Pancreas (tissue), 10 donors: ENCODE data around the gene RPIA. TPM values are rescaled to one million over a fixed set of nuclear protein-coding genes. Genes with fewer than 3 reads are reported as not detected.
"Not testable (repeated sequence)": the region's sequence is repeated elsewhere in the genome, so short reads cannot be mapped to it uniquely, and the experiment has no call there.

Source experiments
- ATAC-seq, 4 donors: fragments of 200-7000 bp; cut with Tn5 transposase; one replicate each; pipeline versions ENCODE4 v1.8.0 to v1.9.1; 2020; ENCODE audit warnings: mild to moderate bottlenecking in 4 of 4, moderate library complexity in 4 of 4
- DNase-seq, 6 donors: peaks; one replicate each; pipeline ENCODE4 v3.0.0-alpha.2; 2020
- FAIRE-seq: peaks from 2 replicates; lab custom pipeline; 2012; peaks lifted over from hg19 to GRCh38; lab: Jason Lieb, UNC
- H3K27ac ChIP-seq, 4 donors: fragments of 200-600 bp; sonication (generic); 1 replicate in 3 of 4; 2 replicates in 1 of 4; pipeline versions ENCODE4 v1.5.0 to v1.8.0; 2020
- H3K27me3 ChIP-seq, 4 donors: fragments of 200-600 bp; one replicate each; pipeline ENCODE4 v1.8.0; 2021
- H3K36me3 ChIP-seq, 3 donors: fragments of 200-600 bp; sonication (generic) in 1 of 3; one replicate each; pipeline versions ENCODE4 v1.5.0 to v1.8.0; 2020 to 2021
- H3K4me1 ChIP-seq, 3 donors: fragments of 200-600 bp; one replicate each; pipeline ENCODE4 v1.8.0; 2021
- H3K4me3 ChIP-seq, 4 donors: fragments of 200-600 bp; sonication (generic) in 2 of 4; one replicate each; pipeline versions ENCODE4 v1.5.0 to v1.8.0; 2020 to 2021
- H3K9me3 ChIP-seq, 4 donors: fragments of 200-600 bp; one replicate each; pipeline ENCODE4 v1.8.0; 2021
- WGBS, 2 donors: extraction: QIAGEN DNeasy Blood & Tissue Kit; methylation state at CpG; one replicate each; pipeline ENCODE4 v1.1.7; 2013; 5-methylcytosine and 5-hydroxymethylcytosine counted together
- intact Hi-C, 3 donors: fragments of 100-400 bp; cut with DNase I; formaldehyde crosslinking; loops; one replicate each; pipeline versions ENCODE4 v1.11.1 to v1.14.2; 2022
- polyA plus RNA-seq, 2 donors: library from polyadenylated mRNA; stranded (reverse); fragments of 200-250 nt; gene quantifications; one replicate each; pipeline ENCODE4 v1.2.3, GENCODE V29; 2013
- total RNA-seq, 6 donors: library from RNA; stranded (reverse); fragmentation: NEBNext Ultra II Directional in 4 of 6; extraction: Animal tissue kit (Norgen Biotek cat#: 25700) in 4 of 6; gene quantifications; one replicate each; pipeline versions ENCODE4 v1.2.1 to v1.2.4, GENCODE V29; 2021 to 2023
- TF ChIP-seq, protein P1 (sequence below), 4 donors: fragments of 200-600 bp; sonication (generic) in 3 of 4; IDR thresholded peaks; one replicate each; pipeline versions ENCODE4 v1.5.0 to v1.8.0; 2021; ENCODE audit warnings: antibody characterized with exemption in 4 of 4
- donor health status: healthy with polysubstance abuse.
- donor health status: DM: no; HTN: no; CAD: no; lungs with moderate emphysema.
- donor health status: DM: no; HTN: no; CAD: no.
- donor health status: control.
- donor health status: control.
- donor health status: Bipolar disorder and iron deficiency.
- donor health status: DM: yes; HTN: yes; CAD: no.
- donor health status: DM: no; HTN: no; CAD: no.
- donor health status: DM: no; HTN: no; CAD: no.
- donor health status: DM: yes; HTN: yes; CAD: no.

The RPIA gene
- total and polyA plus RNA-seq, 8 donors: 8.5 to 15.4 (median 10.3) TPM

DNA sequence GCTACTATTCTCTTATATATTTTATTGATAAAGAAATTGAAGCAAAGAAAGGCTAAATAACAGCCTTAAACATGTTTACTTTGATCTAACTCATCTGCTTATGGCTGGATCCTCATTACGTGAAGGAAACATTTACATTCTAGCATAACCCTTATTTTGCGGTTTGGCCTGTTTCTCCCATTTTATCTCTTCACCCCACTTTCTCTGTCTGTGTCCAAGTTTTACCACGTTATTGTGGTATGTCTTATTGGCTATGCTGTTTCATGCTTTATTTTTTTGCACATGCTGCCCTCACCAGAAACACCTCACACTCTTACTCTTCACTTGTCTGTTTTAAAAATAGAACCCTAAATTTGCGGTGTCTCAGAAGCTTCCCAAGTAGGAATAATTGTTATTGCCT, 78.5 kb downstream of the RPIA start:
- H3K4me1 ChIP-seq: peaks cover 0 to 9% (median 0%) of the 10 kb centered on the region in 3 donors
- no peak for FAIRE-seq
- H3K9me3 ChIP-seq: no peaks in the 10 kb centered on the region
- H3K36me3 ChIP-seq: no peaks in the 10 kb centered on the region
- no peak for ATAC-seq
- no peak for DNase-seq
- 75% methylated on average over 4 of the region's 4 CpGs for WGBS, 2 donors
- intact Hi-C loops: no loop called here
- H3K27me3 ChIP-seq: peaks cover 0 to 6% (median under 1%) of the 10 kb centered on the region in 4 donors
- TF ChIP-seq, protein P1, sequence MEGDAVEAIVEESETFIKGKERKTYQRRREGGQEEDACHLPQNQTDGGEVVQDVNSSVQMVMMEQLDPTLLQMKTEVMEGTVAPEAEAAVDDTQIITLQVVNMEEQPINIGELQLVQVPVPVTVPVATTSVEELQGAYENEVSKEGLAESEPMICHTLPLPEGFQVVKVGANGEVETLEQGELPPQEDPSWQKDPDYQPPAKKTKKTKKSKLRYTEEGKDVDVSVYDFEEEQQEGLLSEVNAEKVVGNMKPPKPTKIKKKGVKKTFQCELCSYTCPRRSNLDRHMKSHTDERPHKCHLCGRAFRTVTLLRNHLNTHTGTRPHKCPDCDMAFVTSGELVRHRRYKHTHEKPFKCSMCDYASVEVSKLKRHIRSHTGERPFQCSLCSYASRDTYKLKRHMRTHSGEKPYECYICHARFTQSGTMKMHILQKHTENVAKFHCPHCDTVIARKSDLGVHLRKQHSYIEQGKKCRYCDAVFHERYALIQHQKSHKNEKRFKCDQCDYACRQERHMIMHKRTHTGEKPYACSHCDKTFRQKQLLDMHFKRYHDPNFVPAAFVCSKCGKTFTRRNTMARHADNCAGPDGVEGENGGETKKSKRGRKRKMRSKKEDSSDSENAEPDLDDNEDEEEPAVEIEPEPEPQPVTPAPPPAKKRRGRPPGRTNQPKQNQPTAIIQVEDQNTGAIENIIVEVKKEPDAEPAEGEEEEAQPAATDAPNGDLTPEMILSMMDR (IDR thresholded peaks at IDR 0.05): no peak
- no peak overlapping the region for H3K27ac ChIP-seq
- no peak overlapping the region for H3K4me3 ChIP-seq

DNA sequence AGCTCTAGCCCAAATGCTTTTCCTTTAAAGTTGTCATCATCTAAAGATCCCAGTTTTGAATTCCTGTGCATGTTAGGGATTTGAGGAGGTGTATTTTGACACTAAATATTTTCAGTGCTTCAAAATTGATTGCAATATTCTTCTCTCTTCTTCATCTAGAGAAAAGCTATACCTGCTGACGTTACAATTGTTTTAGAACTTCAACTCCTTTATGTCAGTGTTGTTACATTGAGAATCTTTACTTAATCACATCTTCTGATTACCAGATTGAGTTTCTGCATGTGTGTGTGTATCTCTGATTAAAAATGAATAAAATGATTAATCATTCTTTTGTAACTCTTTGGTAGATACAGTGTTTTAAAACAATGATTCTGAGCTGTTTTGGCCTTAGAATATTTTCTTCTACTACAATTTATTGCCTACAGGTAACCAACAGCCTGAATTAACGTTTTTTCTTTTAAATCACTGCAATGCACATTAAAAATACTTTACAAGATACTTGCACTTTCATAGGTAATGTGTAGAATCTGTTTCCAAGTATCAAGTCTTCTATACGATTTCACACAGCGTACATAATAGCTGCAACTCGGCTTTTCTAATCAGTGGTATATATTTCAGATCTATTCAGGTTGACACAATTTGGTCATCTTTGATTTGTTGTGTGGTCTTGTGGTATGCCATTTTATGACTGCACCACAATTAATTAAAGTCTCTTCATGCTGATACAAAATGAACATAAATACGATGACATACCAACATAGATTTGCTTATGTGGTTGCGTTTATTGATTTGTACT, 82.0 kb downstream of the RPIA start:
- DNase-seq, ATAC-seq, H3K9me3 ChIP-seq, H3K36me3 ChIP-seq, H3K27ac ChIP-seq, H3K4me3 ChIP-seq, H3K4me1 ChIP-seq, intact Hi-C loops, H3K27me3 ChIP-seq: not testable (repeated sequence)
- peak; percentile 47 for FAIRE-seq
- WGBS, 2 donors: 52 to 57% methylated on average over 7 of the region's 7 CpGs

DNA sequence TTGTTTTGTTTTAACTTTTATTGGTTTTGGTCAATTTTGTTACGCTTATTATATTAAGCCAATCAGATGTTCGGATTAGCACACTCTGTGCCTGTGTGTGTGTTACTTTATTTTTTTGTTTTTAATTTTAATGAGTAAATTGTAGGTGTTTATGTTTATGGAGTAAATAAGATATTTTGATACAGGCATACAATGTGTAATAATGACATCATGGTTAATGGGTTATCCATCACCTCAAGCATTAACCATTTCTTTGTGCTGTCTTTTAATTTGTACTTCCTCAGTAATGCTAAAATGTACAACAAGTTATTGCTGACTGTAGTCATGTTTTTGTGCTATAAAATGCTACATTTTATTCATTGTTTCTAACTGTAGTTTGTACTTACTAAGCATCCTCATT, 97.7 kb downstream of the RPIA start:
- H3K27me3 ChIP-seq, DNase-seq, H3K9me3 ChIP-seq, ATAC-seq, H3K4me1 ChIP-seq, H3K4me3 ChIP-seq, H3K36me3 ChIP-seq, intact Hi-C loops, H3K27ac ChIP-seq: not testable (repeated sequence)
- WGBS, 2 donors: 95 to 100% methylated on average over 2 of the region's 2 CpGs
- peak; percentile 49 for FAIRE-seq

DNA sequence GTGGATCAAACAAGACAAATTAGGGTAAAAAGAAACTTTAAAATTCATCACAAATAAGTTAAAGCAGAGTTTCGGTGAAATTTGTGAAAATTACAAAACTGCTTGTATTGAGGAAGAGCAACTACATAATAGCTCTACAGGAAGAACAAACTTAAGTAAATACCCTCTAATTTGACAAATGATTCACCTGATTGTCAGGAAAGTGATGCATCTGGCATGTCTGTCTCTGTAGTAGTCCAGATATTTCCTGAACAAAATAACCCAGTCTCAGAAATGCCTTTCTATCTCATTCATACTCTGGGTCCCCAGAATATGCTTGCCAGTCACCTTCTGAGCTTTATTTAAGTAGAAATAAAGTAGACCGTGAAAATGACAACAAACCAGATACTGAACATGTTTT, 104.5 kb downstream of the RPIA start:
- H3K27me3 ChIP-seq, intact Hi-C loops, ATAC-seq, H3K4me1 ChIP-seq, H3K27ac ChIP-seq, H3K4me3 ChIP-seq, H3K9me3 ChIP-seq, DNase-seq, H3K36me3 ChIP-seq, FAIRE-seq: not testable (repeated sequence)
- 57 to 58% methylated on average over 2 of the region's 2 CpGs for WGBS, 2 donors

DNA sequence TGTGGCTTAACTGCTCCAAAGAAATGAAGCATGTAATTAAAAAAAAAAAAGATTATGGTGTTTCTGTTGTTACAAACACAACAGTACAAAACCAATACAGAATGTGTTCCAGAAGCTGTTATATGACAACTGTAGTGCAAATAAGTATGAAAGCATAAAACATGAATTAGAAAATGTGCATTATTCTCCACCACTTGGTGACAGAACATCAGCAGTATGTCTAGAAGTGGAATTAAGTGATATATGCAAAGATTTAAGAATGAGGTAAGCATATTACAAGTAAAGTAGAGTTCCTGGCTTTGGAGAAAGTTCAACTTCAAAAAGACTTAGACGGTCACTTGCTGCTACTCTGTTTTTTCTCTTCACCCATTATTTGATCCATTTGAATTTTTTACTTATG, 105.0 kb downstream of the RPIA start:
- H3K27ac ChIP-seq, DNase-seq, ATAC-seq, H3K4me1 ChIP-seq, FAIRE-seq, H3K9me3 ChIP-seq, H3K36me3 ChIP-seq, intact Hi-C loops, H3K4me3 ChIP-seq, H3K27me3 ChIP-seq: not testable (repeated sequence)
- WGBS, 2 donors: 80 to 87% methylated on average over 1 of the region's 1 CpG

DNA sequence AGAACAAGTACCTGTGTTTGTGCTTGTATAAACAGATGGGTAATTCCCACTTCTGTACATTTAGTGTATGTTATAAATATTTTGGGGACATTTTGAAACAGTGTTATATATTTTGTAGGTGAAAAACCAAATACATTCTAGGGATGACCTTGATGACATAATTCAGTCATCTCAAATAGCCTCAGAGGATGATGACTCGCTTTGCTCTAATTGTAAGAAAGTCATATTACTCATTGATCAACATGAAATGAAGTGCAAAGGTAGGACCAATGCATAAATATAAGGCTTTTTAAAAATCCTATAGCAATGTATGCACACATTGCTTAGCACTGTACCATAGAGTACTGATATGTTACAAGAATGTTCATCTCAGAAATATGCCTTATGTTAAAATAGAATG, 105.7 kb downstream of the RPIA start:
- H3K27me3 ChIP-seq, H3K27ac ChIP-seq, intact Hi-C loops, H3K4me1 ChIP-seq, H3K9me3 ChIP-seq, FAIRE-seq, H3K36me3 ChIP-seq, ATAC-seq, DNase-seq, H3K4me3 ChIP-seq: not testable (repeated sequence)
- WGBS, 2 donors: 85 to 91% methylated on average over 1 of the region's 1 CpG

Other genes with a start within 250 kb of the RPIA start
- not detected for gene FOXI3, start 239.0 kb upstream of the RPIA start, total RNA-seq
- gene FOXI3, start 239.0 kb upstream of the RPIA start, polyA plus RNA-seq: not detected
- gene EIF2AK3, start 64.2 kb upstream of the RPIA start, total RNA-seq: 10 to 100 TPM; 22.9 to 58.4 (median 29.3) TPM
- gene EIF2AK3, start 64.2 kb upstream of the RPIA start, polyA plus RNA-seq: 10 to 100 TPM in 1 of 2 donors, 1 to 10 TPM in 1; 6.2 to 21.6 TPM